Measurements from ENCODE around the gene MECP2. TPM values are rescaled to one million over a fixed set of nuclear protein-coding genes. Genes with fewer than 3 reads are reported as not detected.
A peak's percentile ranks its signal among the peaks of the same experiment; 100 is the strongest.

Gene MECP2
- total RNA-seq, 1 experiment from 2014 or later = 47.3 TPM

- Histone ChIP-seq H3K9me3 (ENCODE audit: low read length) (no peaks in the 10 kb centered on the region), H3K79me2 (ENCODE audit: low read length) (no peaks in the 10 kb centered on the region), H4K20me1 (ENCODE audit: low read length) (no peaks in the 10 kb centered on the region), H3K9me2 (replicated peaks; ENCODE audit: low read length) (no peaks in the 10 kb centered on the region), H3K4me1 (ENCODE audit: insufficient read depth, low read length) (peaks cover 32% of the 10 kb centered on the region), H3K9ac (ENCODE audit: low read length) (peak overlapping the region; percentile 37; the same call in 1 of the 2 replicates), H3K27me3 (ENCODE audit: low read length) (no peaks in the 10 kb centered on the region), H3K4me3 (ENCODE audit: low read length) (no peak overlapping the region), H3K4me2 (ENCODE audit: low read length) (peak overlapping the region; percentile 70), H3K27ac (ENCODE audit: low read length) (peak overlapping the region; percentile 71), H3K36me3 (ENCODE audit: low read depth, low read length) (no peaks in the 10 kb centered on the region), H3F3A (ENCODE audit: low read length, unreplicated experiment) (no peaks in the 10 kb centered on the region), H2AFZ (ENCODE audit: low read length) (no peak overlapping the region)
- ChIA-PET POLR2A (ENCODE audit: unreplicated experiment) (no interaction called here), CTCF (no interaction called here)
- no TSS peak for BruUV-seq (replicated peaks)
- ATAC-seq (no peak; the same call in 1 of the 2 replicates), DNase-seq (peak; percentile 83)
- intact Hi-C loops (cut with micrococcal nuclease) = no loop called here
- TF ChIP-seq EZH2 (IDR thresholded peaks at IDR 0.05; ENCODE audit: low read length, unreplicated experiment) = no peak
Observed at GRCh38 chrX:154121961-154122360, 24.4 kb upstream of the MECP2 start.

- Histone ChIP-seq H3K4me1 (ENCODE audit: insufficient read depth, low read length) (peaks cover 32% of the 10 kb centered on the region), H3K27me3 (ENCODE audit: low read length) (no peaks in the 10 kb centered on the region), H3K27ac (ENCODE audit: low read length) (peak overlapping the region; percentile 75), H4K20me1 (ENCODE audit: low read length) (no peaks in the 10 kb centered on the region), H3K4me2 (ENCODE audit: low read length) (peak overlapping the region; percentile 33; the same call in 1 of the 2 replicates), H3F3A (ENCODE audit: low read length, unreplicated experiment) (no peaks in the 10 kb centered on the region), H3K9me2 (replicated peaks; ENCODE audit: low read length) (no peaks in the 10 kb centered on the region), H3K9ac (ENCODE audit: low read length) (peak overlapping the region; percentile 21; the same call in 1 of the 2 replicates), H3K36me3 (ENCODE audit: low read depth, low read length) (no peaks in the 10 kb centered on the region), H3K79me2 (ENCODE audit: low read length) (no peaks in the 10 kb centered on the region), H3K4me3 (ENCODE audit: low read length) (no peak overlapping the region), H2AFZ (ENCODE audit: low read length) (no peak overlapping the region), H3K9me3 (ENCODE audit: low read length) (no peaks in the 10 kb centered on the region)
- intact Hi-C loops (cut with micrococcal nuclease) = no loop called here
- DNase-seq (no peak), ATAC-seq (no peak)
- TF ChIP-seq CTCF (conservative IDR thresholded peaks at IDR 0.05; ENCODE audit: low read depth, low read length) (no peak), EZH2 (IDR thresholded peaks at IDR 0.05; ENCODE audit: low read length, unreplicated experiment) (no peak), EZH2phosphoT487 (IDR thresholded peaks at IDR 0.05; ENCODE audit: borderline replicate concordance, low read length) (no peak)
- ChIA-PET CTCF (interaction anchor here (0.6 kb wide), 1 partner anchor 8 kb away, joined by 3 read pairs; no protein-coding TSS in a partner anchor), POLR2A (ENCODE audit: unreplicated experiment) (no interaction called here)
- no TSS peak for BruUV-seq (replicated peaks)
Observed at GRCh38 chrX:154121207-154121606, 23.7 kb upstream of the MECP2 start.

GRCh38 chrX:154120567-154120966 lies 23.1 kb upstream of the MECP2 start:
- TF ChIP-seq CTCF (conservative IDR thresholded peaks at IDR 0.05; ENCODE audit: low read depth, low read length) (no peak), EZH2phosphoT487 (IDR thresholded peaks at IDR 0.05; ENCODE audit: borderline replicate concordance, low read length) (no peak), EZH2 (IDR thresholded peaks at IDR 0.05; ENCODE audit: low read length, unreplicated experiment) (no peak)
- H2AFZ ChIP-seq (ENCODE audit: low read length) = no peak overlapping the region
- ATAC-seq (no peak), DNase-seq (no peak)
- no peak overlapping the region for H3K4me2 ChIP-seq (ENCODE audit: low read length)
- ChIA-PET POLR2A (ENCODE audit: unreplicated experiment) (no interaction called here), CTCF (interaction anchor here (0.6 kb wide), 1 partner anchor 9 kb away, joined by 3 read pairs; no protein-coding TSS in a partner anchor)
- H3F3A ChIP-seq (ENCODE audit: low read length, unreplicated experiment) = no peaks in the 10 kb centered on the region
- intact Hi-C loops (cut with micrococcal nuclease) = no loop called here
- H3K27me3 ChIP-seq (ENCODE audit: low read length) = no peaks in the 10 kb centered on the region
- H4K20me1 ChIP-seq (ENCODE audit: low read length) = no peaks in the 10 kb centered on the region
- H3K79me2 ChIP-seq (ENCODE audit: low read length) = no peaks in the 10 kb centered on the region
- H3K4me3 ChIP-seq (ENCODE audit: low read length) = no peak overlapping the region
- H3K9me3 ChIP-seq (ENCODE audit: low read length) = no peaks in the 10 kb centered on the region
- BruUV-seq (replicated peaks) = no TSS peak
- H3K9me2 ChIP-seq (replicated peaks; ENCODE audit: low read length) = no peaks in the 10 kb centered on the region
- peaks cover 32% of the 10 kb centered on the region for H3K4me1 ChIP-seq (ENCODE audit: insufficient read depth, low read length)
- H3K27ac ChIP-seq (ENCODE audit: low read length) = no peak overlapping the region
- H3K9ac ChIP-seq (ENCODE audit: low read length) = no peak overlapping the region
- H3K36me3 ChIP-seq (ENCODE audit: low read depth, low read length) = no peaks in the 10 kb centered on the region

Measured in PC-3 (cell line).